Thymus (tissue), 11 donors: ENCODE results near the gene ABCA2. TPM values are rescaled to one million over a fixed set of nuclear protein-coding genes. Genes with fewer than 3 reads are reported as not detected.

Experiments
- DNase-seq, 9 donors: peaks; one replicate each; pipeline ENCODE4 v3.0.0-alpha.2; 2013; ENCODE audit warnings: low spot score in 9 of 9, low read depth in 6 of 9, missing footprints in 1 of 9
- H3K27ac ChIP-seq, 2 donors: one replicate each; pipeline ENCODE4 v1.5.1; 2013; ENCODE audit warnings: control low read depth in 1 of 2, low read depth in 1 of 2, low read length in 1 of 2, mild to moderate bottlenecking in 1 of 2, moderate library complexity in 1 of 2
- H3K27me3 ChIP-seq, 2 donors: one replicate each; pipeline ENCODE4 v1.5.1; 2013; ENCODE audit warnings: low read length in 1 of 2; ENCODE audit not compliant: control insufficient read depth in 2 of 2, insufficient read depth in 1 of 2
- H3K36me3 ChIP-seq, 2 donors: one replicate each; pipeline ENCODE4 v1.5.1; 2013; ENCODE audit warnings: low read length in 1 of 2, mild to moderate bottlenecking in 1 of 2, moderate library complexity in 1 of 2; ENCODE audit not compliant: control insufficient read depth in 2 of 2, insufficient read depth in 2 of 2
- H3K4me1 ChIP-seq, 2 donors: one replicate each; pipeline ENCODE4 v1.5.1; 2013; ENCODE audit warnings: low read length in 2 of 2; ENCODE audit not compliant: control insufficient read depth in 2 of 2, insufficient read depth in 2 of 2
- H3K4me3 ChIP-seq, 2 donors: one replicate each; pipeline ENCODE4 v1.5.1; 2013; ENCODE audit warnings: low read length in 2 of 2, control low read depth in 1 of 2, mild to moderate bottlenecking in 1 of 2
- H3K9me3 ChIP-seq, 2 donors: one replicate each; pipeline ENCODE4 v1.5.1; 2013; ENCODE audit warnings: low read length in 1 of 2, mild to moderate bottlenecking in 1 of 2; ENCODE audit not compliant: control insufficient read depth in 2 of 2, insufficient read depth in 1 of 2
- WGBS: extraction: QIAGEN DNeasy Blood & Tissue Kit; methylation state at CpG from one replicate; pipeline ENCODE4 v1.1.7; 2013; 5-methylcytosine and 5-hydroxymethylcytosine counted together
- polyA plus RNA-seq: library from polyadenylated mRNA; stranded (reverse); fragments of 200-250 nt; gene quantifications from one replicate; pipeline ENCODE4 v1.2.3, GENCODE V29; 2013
- total RNA-seq: library from RNA; stranded (reverse); fragments of 120-200 nt; gene quantifications from one replicate; pipeline ENCODE4 v1.2.4, GENCODE V29; 2013
- donor health status: healthy.

Gene ABCA2
- total and polyA plus RNA-seq, 2 donors = 4.2 to 37.3 TPM

GRCh38 chr9:137070906-137071275 is 42.9 kb upstream of the ABCA2 start:
- Histone ChIP-seq H3K27me3 (peaks cover 10 to 45% of the 10 kb centered on the region in 2 donors), H3K4me1 (peaks cover 24 to 31% of the 10 kb centered on the region in 2 donors), H3K36me3 (peaks cover 0 to 3% of the 10 kb centered on the region in 2 donors), H3K4me3 (peak overlapping the region; percentile 45 to 57), H3K9me3 (no peaks in the 10 kb centered on the region), H3K27ac (no peak overlapping the region)
- 28% methylated on average over 6 of the region's 6 CpGs for WGBS
- DNase-seq = no peak

GRCh38 chr9:137070201-137070905 is 42.3 kb upstream of the ABCA2 start, which contains the start of gene SAPCD2:
TSS of gene SAPCD2 (minus strand) at chr9:137070557. CDS start at chr9:137070460, 97 bp downstream.
- Histone ChIP-seq H3K4me1 (peaks cover 24 to 31% of the 10 kb centered on the region in 2 donors), H3K9me3 (no peaks in the 10 kb centered on the region), H3K27ac (no peak within 1 kb of the TSS)

GRCh38 chr9:137069508-137070091 is 41.6 kb upstream of the ABCA2 start:
- WGBS = 7% methylated on average over 52 of the region's 52 CpGs
- Histone ChIP-seq H3K4me1 (peaks cover 24 to 31% of the 10 kb centered on the region in 2 donors), H3K9me3 (no peaks in the 10 kb centered on the region), H3K36me3 (peaks cover 0 to 6% of the 10 kb centered on the region in 2 donors), H3K4me3 (peak overlapping the region; percentile 34 to 57), H3K27me3 (peaks cover 10 to 32% of the 10 kb centered on the region in 2 donors), H3K27ac (no peak overlapping the region)
- DNase-seq = no peak

More at GRCh38 chr9:137070201-137070905, 42.3 kb upstream of the ABCA2 start, which contains the start of gene SAPCD2:
- Histone ChIP-seq H3K36me3 (peaks cover 0 to 3% of the 10 kb centered on the region in 2 donors), H3K4me3 (peak within 1 kb of the TSS; percentile 45 to 57), H3K27me3 (peaks cover 10 to 40% of the 10 kb centered on the region in 2 donors)
- under 1% methylated on average over 74 of the region's 74 CpGs for WGBS
- peak; percentile 55 to 91 (median 77) for DNase-seq

GRCh38 chr9:137068539-137069507 is 40.8 kb upstream of the ABCA2 start:
- H3K9me3 ChIP-seq = no peaks in the 10 kb centered on the region
- DNase-seq = no peak
- H3K27ac ChIP-seq = no peak overlapping the region
- peaks cover 10 to 29% of the 10 kb centered on the region in 2 donors for H3K27me3 ChIP-seq
- H3K4me1 ChIP-seq = peaks cover 24 to 31% of the 10 kb centered on the region in 2 donors
- WGBS = 97% methylated on average over 17 of the region's 17 CpGs
- peaks cover 0 to 8% of the 10 kb centered on the region in 2 donors for H3K36me3 ChIP-seq
- H3K4me3 ChIP-seq = peak overlapping the region in 1 of 2 donors; percentile 34

GRCh38 chr9:137067860-137068538 is 40.0 kb upstream of the ABCA2 start:
- H3K27ac ChIP-seq = no peak overlapping the region
- H3K4me1 ChIP-seq = peaks cover 24 to 31% of the 10 kb centered on the region in 2 donors
- H3K9me3 ChIP-seq = no peaks in the 10 kb centered on the region
- 60% methylated on average over 12 of the region's 12 CpGs for WGBS
- no peak overlapping the region for H3K4me3 ChIP-seq
- H3K36me3 ChIP-seq = peaks cover 0 to 8% of the 10 kb centered on the region in 2 donors
- peaks cover 10 to 24% of the 10 kb centered on the region in 2 donors for H3K27me3 ChIP-seq
- peak; percentile 58 to 90 (median 77) for DNase-seq

- WGBS = 98% methylated on average over 26 of the region's 26 CpGs
- Histone ChIP-seq H3K27ac (no peak overlapping the region), H3K9me3 (no peaks in the 10 kb centered on the region), H3K4me1 (peaks cover 24 to 28% of the 10 kb centered on the region in 2 donors), H3K36me3 (peaks cover 0 to 8% of the 10 kb centered on the region in 2 donors), H3K27me3 (peaks cover 10 to 20% of the 10 kb centered on the region in 2 donors), H3K4me3 (no peak overlapping the region)
- DNase-seq = no peak
These were observed 38.2 kb upstream of the ABCA2 start for GRCh38 chr9:137066096-137066861.

- Histone ChIP-seq H3K4me1 (peaks cover 17 to 20% of the 10 kb centered on the region in 2 donors), H3K9me3 (no peaks in the 10 kb centered on the region), H3K27me3 (peaks cover 10 to 14% of the 10 kb centered on the region in 2 donors), H3K27ac (no peak overlapping the region), H3K4me3 (no peak overlapping the region), H3K36me3 (peaks cover 0 to 8% of the 10 kb centered on the region in 2 donors)
- DNase-seq = no peak
- 94% methylated on average over 23 of the region's 23 CpGs for WGBS
These were observed 37.4 kb upstream of the ABCA2 start for GRCh38 chr9:137065336-137065967.
